HCT116 (cell line): ENCODE data around the gene SETD2. TPM values are rescaled to one million over a fixed set of nuclear protein-coding genes. Genes with fewer than 3 reads are reported as not detected.

Source experiments
- ATAC-seq: fragments of 200-7000 bp; cut with Tn5 transposase; 2 replicates; pipeline ENCODE4 v1.9.1; 2020; ENCODE audit warnings: mild to moderate bottlenecking, moderate library complexity
- BruUV-seq: library from RNA; stranded (reverse); fragments of 400-500 nt; replicated peaks from 2 replicates; lab custom pipeline; 2021; lab: Mats Ljungman, UMichigan
- CTCF ChIA-PET: fragments of 300-600 bp; sonication (Branson Sonifier 250); formaldehyde crosslinking; loops from one replicate; lab custom pipeline; 2021; ENCODE audit warnings: antibody characterized with exemption; lab: Charles Lee
- POLR2A ChIA-PET: fragments of 300-600, 350-600 bp; sonication (Branson Sonifier 250); formaldehyde crosslinking; loops from one replicate; lab custom pipeline; 2021; ENCODE audit warnings: antibody characterized with exemption; lab: Charles Lee
- RAD21 ChIA-PET, 2 experiments: fragments of 300-600 bp; sonication (Branson Sonifier 250); formaldehyde crosslinking; loops; one replicate each; lab custom pipeline; 2023; ENCODE audit warnings: low total read pairs in 2 of 2; ENCODE audit not compliant: uncharacterized antibody in 2 of 2, unreplicated experiment in 2 of 2, low non-redundant PET in 1 of 2; lab: Charles Lee
- DNase-seq: peaks from one replicate; pipeline ENCODE4 v3.0.0-alpha.2; 2010; ENCODE audit warnings: low read depth, low spot score
- H2AFZ ChIP-seq: fragments of 200-600 bp; shearing (Covaris generic), sonication (generic); 2 replicates; pipeline ENCODE4 v1.6.1; 2017; ENCODE audit warnings: low read depth, mixed run types, mixed read lengths, antibody characterized with exemption, low read length; ENCODE audit not compliant: poor library complexity, severe bottlenecking
- H3K27ac ChIP-seq: 2 replicates; pipeline ENCODE4 v1.5.1; 2012; ENCODE audit warnings: low read depth, low read length
- H3K27me3 ChIP-seq: fragments of 200-600 bp; sonication (generic); 2 replicates; pipeline ENCODE4 v1.6.1; 2016; ENCODE audit warnings: mixed run types, low read length, mixed read lengths; ENCODE audit not compliant: insufficient read depth
- H3K36me3 ChIP-seq, 2 experiments: fragments of 200-500 bp in 1 of 2; fragments of 200-600 bp in 1 of 2; sonication (Bioruptor generic) in 1 of 2; sonication (generic) in 1 of 2; 2 replicates each; pipeline versions ENCODE4 v1.5.1 to v1.6.1; 2014 to 2016; ENCODE audit warnings: low read length in 2 of 2, inconsistent platforms in 1 of 2, mixed read lengths in 1 of 2, mixed run types in 1 of 2; ENCODE audit not compliant: insufficient read depth in 2 of 2, control insufficient read depth in 1 of 2
- H3K4me1 ChIP-seq, 2 experiments: fragments of 200-600 bp in 1 of 2; sonication (generic) in 1 of 2; 2 replicates each; pipeline versions ENCODE4 v1.5.1 to v1.6.1; 2012 to 2017; ENCODE audit warnings: low read length in 2 of 2, inconsistent platforms in 1 of 2, mild to moderate bottlenecking in 1 of 2, mixed read lengths in 1 of 2, mixed run types in 1 of 2, moderate library complexity in 1 of 2; ENCODE audit not compliant: insufficient read depth in 2 of 2, control insufficient read depth in 1 of 2
- H3K4me2 ChIP-seq: fragments of 200-600 bp; sonication (generic); 2 replicates; pipeline ENCODE4 v1.6.1; 2017; ENCODE audit warnings: mixed run types, low read length, mixed read lengths
- H3K4me3 ChIP-seq, 2 experiments: fragments of 200-600 bp in 1 of 2; sonication (generic) in 1 of 2; replicated peaks in 1 of 2; 2 replicates each; pipeline ENCODE4 v1.5.1; 2011 to 2016; ENCODE audit warnings: low read length in 2 of 2, control low read depth in 1 of 2, low read depth in 1 of 2, mild to moderate bottlenecking in 1 of 2, mixed read lengths in 1 of 2, mixed run types in 1 of 2
- H3K79me2 ChIP-seq: fragments of 200-600 bp; sonication (generic); 2 replicates; pipeline ENCODE4 v1.6.1; 2017; ENCODE audit warnings: mild to moderate bottlenecking, mixed run types, low read length, moderate library complexity, mixed read lengths; ENCODE audit not compliant: insufficient read depth
- H3K9ac ChIP-seq: fragments of 200-600 bp; sonication (generic); 2 replicates; pipeline ENCODE4 v1.6.1; 2016; ENCODE audit warnings: low read length, mixed read lengths
- H3K9me2 ChIP-seq: fragments of 200-600 bp; sonication (generic), shearing (Covaris generic); 2 replicates; pipeline ENCODE4 v1.6.1; 2017; ENCODE audit warnings: mixed run types, mild to moderate bottlenecking, moderate library complexity; ENCODE audit not compliant: insufficient read depth
- H3K9me3 ChIP-seq, 2 experiments: fragments of 200-500 bp in 1 of 2; fragments of 200-600 bp in 1 of 2; sonication (Bioruptor generic) in 1 of 2; sonication (generic) in 1 of 2; 2 replicates each; pipeline ENCODE4 v1.6.1; 2014 to 2017; ENCODE audit warnings: low read length in 2 of 2, mixed read lengths in 2 of 2, inconsistent platforms in 1 of 2, low read depth in 1 of 2, mild to moderate bottlenecking in 1 of 2, mixed run types in 1 of 2, moderate library complexity in 1 of 2; ENCODE audit not compliant: control insufficient read depth in 1 of 2, insufficient read depth in 1 of 2
- H4K20me1 ChIP-seq: fragments of 200-600 bp; sonication (generic), shearing (Covaris generic); 2 replicates; pipeline ENCODE4 v1.6.1; 2017; ENCODE audit warnings: mixed run types, mild to moderate bottlenecking, moderate library complexity; ENCODE audit not compliant: insufficient read depth
- ELF1 ChIP-seq: IDR thresholded peaks from 2 replicates; pipeline ENCODE4 v1.6.1; 2012; ENCODE audit warnings: low read depth, borderline replicate concordance
- EZH2 ChIP-seq: fragments of 200-600 bp; sonication (generic); IDR thresholded peaks from 2 replicates; pipeline ENCODE4 v1.6.1; 2017; ENCODE audit warnings: antibody characterized with exemption, mixed run types
- JUND ChIP-seq: IDR thresholded peaks from 2 replicates; pipeline ENCODE4 v1.6.1; 2012
- POLR2AphosphoS5 ChIP-seq: IDR thresholded peaks from 2 replicates; pipeline ENCODE4 v1.6.1; 2011; ENCODE audit warnings: mild to moderate bottlenecking, low read depth, low read length, moderate library complexity
- TCF7L2 ChIP-seq: IDR thresholded peaks from 2 replicates; pipeline ENCODE4 v1.7.0; 2011; ENCODE audit warnings: borderline replicate concordance, inconsistent platforms; ENCODE audit not compliant: insufficient read depth, insufficient read length; ENCODE audit errors: extremely low read depth
- intact Hi-C: fragments of 100-400 bp; cut with micrococcal nuclease; formaldehyde crosslinking; loops from 2 replicates; pipeline ENCODE4 v1.10.0; 2022
- total RNA-seq: library from RNA; stranded (reverse); gene quantifications from one replicate; pipeline ENCODE4 v1.2.1, GENCODE V29; 2021; ENCODE audit not compliant: unreplicated experiment
- TF ChIP-seq, protein P1 (sequence below): IDR thresholded peaks from 2 replicates; pipeline ENCODE4 v1.6.1; 2011; ENCODE audit warnings: mild to moderate bottlenecking, low read length, moderate library complexity; ENCODE audit not compliant: insufficient replicate concordance; ENCODE audit errors: extremely low read depth
- TF ChIP-seq, protein P2 (sequence below): IDR thresholded peaks from 2 replicates; pipeline ENCODE4 v1.6.1; 2012

The SETD2 gene
- total RNA-seq, 1 experiment from 2014 or later, result 33.0 TPM

DNA sequence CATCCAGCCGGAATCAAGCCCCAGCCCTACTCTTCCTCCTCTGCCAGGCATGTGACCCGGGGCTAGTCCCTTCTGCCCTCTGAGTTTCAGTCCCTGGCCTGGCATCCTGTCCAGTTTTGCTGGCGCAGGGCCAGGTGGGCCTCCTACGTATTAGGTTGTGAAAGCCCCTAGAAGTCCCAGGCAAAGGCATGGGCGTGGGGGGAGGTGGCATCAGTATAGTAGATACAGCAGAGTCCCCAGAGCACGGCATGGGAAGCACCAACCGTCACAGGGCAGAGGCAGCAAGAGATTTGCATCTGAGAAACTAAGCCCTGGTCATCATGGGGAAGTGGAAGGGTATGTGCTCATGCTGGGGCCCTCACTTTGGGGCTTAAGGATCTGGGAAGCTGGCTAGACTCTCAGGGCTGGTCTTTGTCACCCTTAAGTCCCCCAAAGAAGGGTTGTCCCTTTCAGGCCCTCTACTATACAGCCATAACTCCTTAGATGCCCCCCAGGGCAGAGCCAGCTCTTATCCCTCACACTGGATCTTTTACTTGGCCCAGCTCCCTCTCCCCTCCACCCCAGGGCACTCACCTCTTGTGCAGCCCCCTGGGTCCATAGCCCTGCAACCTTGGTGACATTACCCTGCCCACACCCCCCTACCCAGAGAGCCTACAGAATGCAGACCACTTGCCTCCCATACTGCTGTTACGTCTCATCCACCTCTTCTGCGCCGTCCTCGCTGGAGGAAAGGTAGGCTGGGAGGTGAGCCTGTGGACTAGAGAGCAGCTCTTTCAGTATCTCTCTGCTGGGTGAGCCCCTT is 173.1 kb downstream of the SETD2 start:
- POLR2A ChIA-PET, result no interaction called here
- Histone ChIP-seq H3K4me3 (no peak overlapping the region), H3K9ac (no peak overlapping the region), H3K36me3 (peaks cover 0 to 10% of the 10 kb centered on the region in 2 experiments; a peak in 2 of 4 replicates), H2AFZ (no peak overlapping the region), H3K27me3 (no peaks in the 10 kb centered on the region), H3K9me2 (no peaks in the 10 kb centered on the region), H3K9me3 (no peaks in the 10 kb centered on the region), H3K4me2 (no peak overlapping the region), H3K27ac (no peak overlapping the region), H4K20me1 (no peaks in the 10 kb centered on the region), H3K4me1 (peaks cover 2 to 13% of the 10 kb centered on the region in 2 experiments; a peak in 2 of 4 replicates), H3K79me2 (peaks cover 13% of the 10 kb centered on the region)
- DNase-seq, result no peak
- CTCF ChIA-PET, result no interaction called here
- BruUV-seq, result no TSS peak
- intact Hi-C loops, result no loop called here
- RAD21 ChIA-PET, result no interaction called here
- TF ChIP-seq POLR2AphosphoS5 (no peak), JUND (no peak)
- TF ChIP-seq, protein P1, sequence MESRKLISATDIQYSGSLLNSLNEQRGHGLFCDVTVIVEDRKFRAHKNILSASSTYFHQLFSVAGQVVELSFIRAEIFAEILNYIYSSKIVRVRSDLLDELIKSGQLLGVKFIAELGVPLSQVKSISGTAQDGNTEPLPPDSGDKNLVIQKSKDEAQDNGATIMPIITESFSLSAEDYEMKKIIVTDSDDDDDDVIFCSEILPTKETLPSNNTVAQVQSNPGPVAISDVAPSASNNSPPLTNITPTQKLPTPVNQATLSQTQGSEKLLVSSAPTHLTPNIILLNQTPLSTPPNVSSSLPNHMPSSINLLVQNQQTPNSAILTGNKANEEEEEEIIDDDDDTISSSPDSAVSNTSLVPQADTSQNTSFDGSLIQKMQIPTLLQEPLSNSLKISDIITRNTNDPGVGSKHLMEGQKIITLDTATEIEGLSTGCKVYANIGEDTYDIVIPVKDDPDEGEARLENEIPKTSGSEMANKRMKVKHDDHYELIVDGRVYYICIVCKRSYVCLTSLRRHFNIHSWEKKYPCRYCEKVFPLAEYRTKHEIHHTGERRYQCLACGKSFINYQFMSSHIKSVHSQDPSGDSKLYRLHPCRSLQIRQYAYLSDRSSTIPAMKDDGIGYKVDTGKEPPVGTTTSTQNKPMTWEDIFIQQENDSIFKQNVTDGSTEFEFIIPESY, result no peak
- ATAC-seq, result no peak

DNA sequence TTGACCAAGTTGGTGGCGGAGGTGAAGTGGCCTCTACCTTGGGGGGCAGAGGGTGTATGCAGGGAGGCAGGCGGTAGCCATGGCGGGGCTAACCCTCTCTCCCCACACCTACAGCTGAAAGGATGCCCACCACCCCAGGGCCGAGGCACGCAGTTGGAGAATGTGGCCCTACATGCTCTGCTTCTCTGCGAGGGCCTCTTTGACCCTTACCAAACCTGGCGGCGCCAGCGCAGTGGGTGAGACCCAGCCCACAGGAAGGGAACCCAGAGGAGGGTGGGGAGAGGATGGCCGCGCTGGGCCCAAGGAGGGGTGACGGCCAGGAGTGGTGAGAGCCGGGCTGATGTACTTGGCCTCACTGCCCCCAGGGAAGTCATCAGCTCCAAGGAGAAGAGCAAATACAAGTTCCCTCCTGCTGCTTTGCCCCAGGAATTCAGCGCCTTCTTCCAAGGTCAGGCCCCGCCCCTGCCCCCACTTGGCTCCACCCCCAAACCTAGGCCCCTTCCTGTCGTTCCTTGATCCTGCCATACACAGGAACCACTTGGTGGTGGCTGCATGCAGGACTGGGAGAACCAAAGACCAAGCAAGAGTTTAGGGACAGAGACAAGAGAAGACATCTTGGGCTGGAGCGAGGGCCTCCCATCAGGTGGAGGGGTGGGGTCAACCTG is 174.6 kb downstream of the SETD2 start:
- POLR2A ChIA-PET, result no interaction called here
- CTCF ChIA-PET, result interaction anchor here (0.6 kb wide), 1 partner anchor 335 kb away, joined by 3 read pairs; no protein-coding TSS in a partner anchor
- peaks cover 0 to 5% of the 10 kb centered on the region in 2 experiments; a peak in 2 of 4 replicates for H3K36me3 ChIP-seq

More for the DNA sequence above, 174.6 kb downstream of the SETD2 start:
- intact Hi-C loops, result no loop called here
- no peaks in the 10 kb centered on the region for H4K20me1 ChIP-seq
- H3K27ac ChIP-seq, result no peak overlapping the region
- no TSS peak for BruUV-seq
- no peaks in the 10 kb centered on the region for H3K9me2 ChIP-seq
- no peak overlapping the region for H3K4me3 ChIP-seq
- no peak for DNase-seq
- no peaks in the 10 kb centered on the region for H3K27me3 ChIP-seq
- no peak overlapping the region for H3K9ac ChIP-seq
- no peak for ATAC-seq
- RAD21 ChIA-PET, result no interaction called here
- no peak for TF ChIP-seq TCF7L2
- no peak for TF ChIP-seq EZH2
- no peak for TF ChIP-seq ELF1
- TF ChIP-seq, protein P2, sequence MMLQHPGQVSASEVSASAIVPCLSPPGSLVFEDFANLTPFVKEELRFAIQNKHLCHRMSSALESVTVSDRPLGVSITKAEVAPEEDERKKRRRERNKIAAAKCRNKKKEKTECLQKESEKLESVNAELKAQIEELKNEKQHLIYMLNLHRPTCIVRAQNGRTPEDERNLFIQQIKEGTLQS, result no peak
- TF ChIP-seq, all 23 proteins: peak for 0
- Histone ChIP-seq H3K4me1 (peaks cover 2 to 13% of the 10 kb centered on the region in 2 experiments; a peak in 2 of 4 replicates), H3K4me2 (no peak overlapping the region), H2AFZ (no peak overlapping the region), H3K79me2 (peaks cover 26% of the 10 kb centered on the region), H3K9me3 (no peaks in the 10 kb centered on the region)
